ENCODE measurements around the gene SCIN.
"Not testable (repeated sequence)": the region's sequence is repeated elsewhere in the genome, so short reads cannot be mapped to it uniquely, and the experiment has no call there.

The SCIN gene

DNA sequence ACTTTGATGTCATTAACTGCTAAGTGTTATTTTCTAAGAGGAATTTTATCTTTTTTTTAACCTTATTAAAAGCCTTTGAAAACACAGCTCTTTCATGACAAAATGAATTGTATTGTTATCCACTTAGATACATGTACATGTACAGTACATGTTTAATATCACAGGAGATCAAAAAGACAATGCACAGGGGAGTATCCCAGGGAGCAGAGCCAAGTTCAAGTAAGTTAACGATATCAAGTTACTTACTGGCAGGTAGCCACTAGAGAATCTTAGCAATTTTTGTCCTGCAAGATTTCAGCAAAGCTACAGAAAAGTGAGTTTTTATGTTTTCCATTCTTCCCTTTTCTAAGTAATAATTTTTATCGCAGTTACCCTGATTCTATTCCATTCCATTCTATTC lies 83.0 kb downstream of the SCIN start:
- no peak for TF ChIP-seq EZH2 (IDR thresholded peaks at IDR 0.05; ENCODE audit: borderline replicate concordance, low read depth, low read length, severe bottlenecking)
- TF ChIP-seq, protein P1, sequence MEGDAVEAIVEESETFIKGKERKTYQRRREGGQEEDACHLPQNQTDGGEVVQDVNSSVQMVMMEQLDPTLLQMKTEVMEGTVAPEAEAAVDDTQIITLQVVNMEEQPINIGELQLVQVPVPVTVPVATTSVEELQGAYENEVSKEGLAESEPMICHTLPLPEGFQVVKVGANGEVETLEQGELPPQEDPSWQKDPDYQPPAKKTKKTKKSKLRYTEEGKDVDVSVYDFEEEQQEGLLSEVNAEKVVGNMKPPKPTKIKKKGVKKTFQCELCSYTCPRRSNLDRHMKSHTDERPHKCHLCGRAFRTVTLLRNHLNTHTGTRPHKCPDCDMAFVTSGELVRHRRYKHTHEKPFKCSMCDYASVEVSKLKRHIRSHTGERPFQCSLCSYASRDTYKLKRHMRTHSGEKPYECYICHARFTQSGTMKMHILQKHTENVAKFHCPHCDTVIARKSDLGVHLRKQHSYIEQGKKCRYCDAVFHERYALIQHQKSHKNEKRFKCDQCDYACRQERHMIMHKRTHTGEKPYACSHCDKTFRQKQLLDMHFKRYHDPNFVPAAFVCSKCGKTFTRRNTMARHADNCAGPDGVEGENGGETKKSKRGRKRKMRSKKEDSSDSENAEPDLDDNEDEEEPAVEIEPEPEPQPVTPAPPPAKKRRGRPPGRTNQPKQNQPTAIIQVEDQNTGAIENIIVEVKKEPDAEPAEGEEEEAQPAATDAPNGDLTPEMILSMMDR (IDR thresholded peaks at IDR 0.05; ENCODE audit: borderline replicate concordance, extremely low read depth, low read length, poor library complexity, severe bottlenecking), result no peak
- H3K27ac ChIP-seq (ENCODE audit: low read length), result no peak overlapping the region
- DNase-seq, result no peak
- ATAC-seq (ENCODE audit: insufficient read depth, low read depth), result no peak
- no peaks in the 10 kb centered on the region for H3K27me3 ChIP-seq (ENCODE audit: insufficient read depth, low read length, poor library complexity)
- H2AFZ ChIP-seq (ENCODE audit: low read depth, low read length), result no peak overlapping the region
- H3K4me2 ChIP-seq (ENCODE audit: insufficient read depth, low read length), result no peak overlapping the region
- H3K4me1 ChIP-seq (ENCODE audit: insufficient read depth, low read length), result no peaks in the 10 kb centered on the region
- H3K4me3 ChIP-seq (ENCODE audit: low read depth in 1 of 2, low read length in 2 of 2), result no peak overlapping the region
- H3K79me2 ChIP-seq (ENCODE audit: insufficient read depth, low read length), result no peaks in the 10 kb centered on the region
- H3K9ac ChIP-seq (ENCODE audit: low read depth, low read length), result no peak overlapping the region
- H3K36me3 ChIP-seq (ENCODE audit: insufficient read depth, low read length), result no peaks in the 10 kb centered on the region
- H4K20me1 ChIP-seq (ENCODE audit: insufficient read depth, low read length), result no peaks in the 10 kb centered on the region
- no peaks in the 10 kb centered on the region for H3K9me3 ChIP-seq (ENCODE audit: insufficient read depth, low read length, severe bottlenecking)

DNA sequence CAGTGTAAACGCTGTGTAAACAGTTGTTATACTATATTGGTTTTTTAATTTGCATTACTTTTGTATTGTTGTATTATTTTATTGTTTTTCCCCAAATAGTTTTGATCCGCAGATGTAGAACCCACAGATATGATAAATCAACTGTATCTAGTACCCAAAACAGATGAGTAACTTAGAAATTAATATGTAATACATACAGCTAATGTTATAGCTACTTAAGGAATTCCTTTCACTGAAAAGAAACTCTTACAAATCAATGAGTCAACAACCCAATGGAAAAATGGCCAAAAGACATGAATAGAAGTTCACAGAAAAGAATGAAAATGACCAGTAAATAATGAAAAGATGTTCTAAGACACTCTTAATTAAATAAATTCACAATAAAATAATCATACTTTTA lies 84.6 kb downstream of the SCIN start:
- H2AFZ ChIP-seq (ENCODE audit: low read depth, low read length), result no peak overlapping the region
- no peak overlapping the region for H3K27ac ChIP-seq (ENCODE audit: low read length)
- no peak overlapping the region for H3K4me3 ChIP-seq (ENCODE audit: low read depth in 1 of 2, low read length in 2 of 2)
- H3K4me1 ChIP-seq (ENCODE audit: insufficient read depth, low read length), result no peaks in the 10 kb centered on the region
- no peak overlapping the region for H3K4me2 ChIP-seq (ENCODE audit: insufficient read depth, low read length)
- TF ChIP-seq, protein P1 (IDR thresholded peaks at IDR 0.05; ENCODE audit: borderline replicate concordance, extremely low read depth, low read length, poor library complexity, severe bottlenecking), result no peak
- TF ChIP-seq EZH2 (IDR thresholded peaks at IDR 0.05; ENCODE audit: borderline replicate concordance, low read depth, low read length, severe bottlenecking), result no peak
- DNase-seq, result no peak
- no peak overlapping the region for H3K9ac ChIP-seq (ENCODE audit: low read depth, low read length)
- no peaks in the 10 kb centered on the region for H3K27me3 ChIP-seq (ENCODE audit: insufficient read depth, low read length, poor library complexity)
- H3K79me2 ChIP-seq (ENCODE audit: insufficient read depth, low read length), result no peaks in the 10 kb centered on the region
- H3K36me3 ChIP-seq (ENCODE audit: insufficient read depth, low read length), result no peaks in the 10 kb centered on the region
- H3K9me3 ChIP-seq (ENCODE audit: insufficient read depth, low read length, severe bottlenecking), result no peaks in the 10 kb centered on the region
- no peak for ATAC-seq (ENCODE audit: insufficient read depth, low read depth)
- H4K20me1 ChIP-seq (ENCODE audit: insufficient read depth, low read length), result no peaks in the 10 kb centered on the region

DNA sequence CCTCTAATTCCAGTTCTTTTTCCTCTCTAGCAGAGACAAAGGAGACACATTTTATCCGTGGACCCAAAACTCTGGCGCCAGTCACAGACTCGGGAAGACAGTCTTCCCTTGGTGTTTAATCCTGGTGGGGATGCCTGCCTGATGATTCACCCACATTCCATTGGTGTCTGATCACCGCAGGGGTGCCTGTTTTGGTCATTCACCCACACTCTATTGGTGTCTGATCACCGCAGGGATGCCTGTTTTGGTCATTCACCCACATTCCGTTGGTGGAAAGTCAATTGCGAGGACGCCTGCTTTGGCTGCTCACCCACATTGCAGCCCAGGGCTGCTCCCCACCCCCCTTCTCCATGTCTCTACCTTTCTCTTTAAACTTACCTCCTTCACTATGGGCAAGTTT lies 89.9 kb downstream of the SCIN start:
- not testable (repeated sequence) for H3K79me2 ChIP-seq (ENCODE audit: insufficient read depth, low read length); ATAC-seq (ENCODE audit: insufficient read depth, low read depth); H3K4me2 ChIP-seq (ENCODE audit: insufficient read depth, low read length); H4K20me1 ChIP-seq (ENCODE audit: insufficient read depth, low read length); H2AFZ ChIP-seq (ENCODE audit: low read depth, low read length); H3K4me1 ChIP-seq (ENCODE audit: insufficient read depth, low read length); H3K9ac ChIP-seq (ENCODE audit: low read depth, low read length); H3K9me3 ChIP-seq (ENCODE audit: insufficient read depth, low read length, severe bottlenecking); DNase-seq; H3K27ac ChIP-seq (ENCODE audit: low read length); H3K36me3 ChIP-seq (ENCODE audit: insufficient read depth, low read length); H3K27me3 ChIP-seq (ENCODE audit: insufficient read depth, low read length, poor library complexity); H3K4me3 ChIP-seq (ENCODE audit: low read depth in 1 of 2, low read length in 2 of 2)

DNA sequence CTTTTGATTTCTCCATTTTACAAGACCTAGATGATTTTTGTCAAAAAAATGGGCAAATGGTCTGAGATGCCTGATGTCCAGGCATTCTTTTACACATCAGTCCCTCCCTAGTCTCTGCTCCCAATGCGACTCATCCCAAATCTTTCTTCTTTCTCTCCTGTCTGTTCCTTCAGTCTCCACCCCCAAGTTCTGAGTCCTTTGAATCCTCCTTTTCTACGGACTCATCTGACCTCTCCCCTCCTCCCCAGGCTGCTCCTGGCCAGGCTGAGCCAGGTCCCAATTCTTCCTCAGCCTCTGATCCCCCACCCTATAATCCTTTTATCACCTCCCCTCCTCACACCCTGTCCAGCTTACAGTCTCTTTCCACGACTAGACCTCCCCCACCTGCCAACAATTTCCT lies 90.5 kb downstream of the SCIN start:
- H3K4me1 ChIP-seq (ENCODE audit: insufficient read depth, low read length); H3K27ac ChIP-seq (ENCODE audit: low read length); H4K20me1 ChIP-seq (ENCODE audit: insufficient read depth, low read length); H3K4me2 ChIP-seq (ENCODE audit: insufficient read depth, low read length); H3K79me2 ChIP-seq (ENCODE audit: insufficient read depth, low read length); ATAC-seq (ENCODE audit: insufficient read depth, low read depth); H3K27me3 ChIP-seq (ENCODE audit: insufficient read depth, low read length, poor library complexity); H3K4me3 ChIP-seq (ENCODE audit: low read depth in 1 of 2, low read length in 2 of 2); H3K9me3 ChIP-seq (ENCODE audit: insufficient read depth, low read length, severe bottlenecking); H3K9ac ChIP-seq (ENCODE audit: low read depth, low read length); H3K36me3 ChIP-seq (ENCODE audit: insufficient read depth, low read length); H2AFZ ChIP-seq (ENCODE audit: low read depth, low read length); DNase-seq: not testable (repeated sequence)

Data from DND-41 (cell line).